HS-27A (cell line): ENCODE measurements around the gene ALG6.
"Not testable (repeated sequence)": the region's sequence is repeated elsewhere in the genome, so short reads cannot be mapped to it uniquely, and the experiment has no call there.

ENCODE experiments used
- DNase-seq: peaks from one replicate; pipeline ENCODE4 v3.0.0-alpha.2; 2012; ENCODE audit warnings: low read depth, missing footprints

ALG6 gene

GRCh38 chr1:63328781-63329180 lies 38.6 kb upstream of the ALG6 start:
- no peak for DNase-seq

DNA sequence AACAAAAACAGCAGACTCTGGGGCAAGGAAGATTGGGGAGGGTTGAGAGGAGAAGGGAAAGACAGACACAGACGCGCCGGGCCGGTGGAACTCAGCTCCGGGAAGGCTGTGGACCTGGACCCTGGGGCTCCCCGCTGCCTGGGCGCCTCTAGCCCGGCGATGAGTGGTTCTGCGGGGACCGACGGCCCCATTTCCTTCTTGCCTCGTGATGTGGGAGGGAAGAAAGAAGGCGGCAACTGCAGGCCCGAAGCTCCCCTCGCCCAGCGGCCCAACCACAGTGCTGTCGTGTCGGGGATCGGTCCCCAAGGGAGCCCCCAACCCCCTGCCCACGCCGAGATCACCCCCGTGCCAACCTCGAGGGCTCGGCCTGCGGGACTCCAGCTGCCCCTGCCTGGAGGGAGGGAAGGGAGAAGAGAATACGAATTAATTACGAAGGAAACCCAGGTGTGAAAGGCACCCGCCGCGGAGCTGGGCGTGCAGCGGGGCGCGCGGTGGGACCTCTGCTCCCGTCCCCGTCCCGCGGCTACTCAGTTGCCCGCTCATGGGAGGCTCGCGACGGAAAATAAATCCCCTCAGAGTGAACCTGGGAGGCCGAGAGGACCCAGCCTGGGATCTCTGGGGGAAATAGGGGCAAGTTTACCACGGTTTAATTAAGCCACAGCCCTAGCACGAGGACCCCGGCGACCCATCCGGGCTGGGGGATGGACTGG lies 37.7 kb upstream of the ALG6 start:
- no peak for DNase-seq

GRCh38 chr1:63330331-63330916 lies 37.0 kb upstream of the ALG6 start:
- no peak for DNase-seq

DNA sequence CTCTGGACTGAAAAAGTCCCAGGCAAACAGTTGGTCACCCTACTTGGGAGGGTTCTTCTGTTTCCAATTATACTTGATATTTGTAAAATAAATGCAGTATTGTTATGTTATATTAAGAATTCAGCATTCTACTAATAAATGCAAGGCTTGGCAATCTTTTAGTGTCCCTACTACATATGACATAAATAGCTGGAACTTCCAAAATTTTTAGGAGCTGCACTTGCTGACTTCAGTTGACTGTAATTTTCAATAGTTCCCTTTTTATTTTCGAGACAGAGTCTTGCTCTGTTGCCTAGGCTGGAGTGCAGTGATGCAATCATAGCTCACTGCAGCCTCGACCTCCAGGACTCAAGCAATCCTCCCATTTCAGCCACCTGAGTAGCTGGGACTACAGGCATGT lies 25.0 kb upstream of the ALG6 start:
- DNase-seq, result no peak

DNA sequence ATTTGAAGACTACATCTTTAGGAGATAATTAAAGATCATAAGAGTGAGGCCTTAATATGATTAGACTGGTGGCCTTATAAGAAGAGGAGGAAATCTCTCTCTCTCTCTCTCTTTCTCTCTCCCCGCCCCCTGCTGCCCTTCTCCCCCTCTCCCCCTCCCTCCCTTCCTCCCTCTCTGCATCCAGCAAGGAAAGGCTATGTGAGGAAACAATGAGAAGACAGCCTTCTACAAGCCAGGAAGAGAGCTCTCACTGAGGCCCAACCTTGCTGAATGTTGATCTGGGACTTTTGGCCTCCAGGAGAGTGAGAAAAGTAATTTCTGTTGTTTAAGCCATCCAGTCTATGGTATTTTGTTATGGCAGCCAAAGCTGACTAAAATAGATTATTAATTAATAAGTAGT lies 23.5 kb upstream of the ALG6 start:
- DNase-seq, result no peak

DNA sequence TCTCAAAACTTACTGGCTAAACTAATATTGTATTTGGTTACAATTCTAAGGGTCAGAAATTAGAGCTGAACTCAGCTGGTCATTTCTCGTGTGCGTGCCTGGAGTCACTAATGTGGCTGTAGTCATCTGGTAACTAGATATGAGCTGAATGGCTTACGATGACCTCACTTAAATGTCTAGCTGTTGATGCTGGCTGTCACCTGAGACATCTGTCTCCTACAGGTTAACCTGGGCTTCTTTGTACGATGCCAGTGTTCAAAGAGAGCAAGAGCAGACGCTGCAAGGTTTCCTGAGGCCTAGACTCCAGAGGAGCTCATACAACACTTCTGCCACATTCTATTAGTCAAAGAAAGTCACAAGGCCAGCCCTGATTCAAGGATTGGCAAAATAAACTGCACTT lies 17.1 kb upstream of the ALG6 start:
- DNase-seq, result no peak

DNA sequence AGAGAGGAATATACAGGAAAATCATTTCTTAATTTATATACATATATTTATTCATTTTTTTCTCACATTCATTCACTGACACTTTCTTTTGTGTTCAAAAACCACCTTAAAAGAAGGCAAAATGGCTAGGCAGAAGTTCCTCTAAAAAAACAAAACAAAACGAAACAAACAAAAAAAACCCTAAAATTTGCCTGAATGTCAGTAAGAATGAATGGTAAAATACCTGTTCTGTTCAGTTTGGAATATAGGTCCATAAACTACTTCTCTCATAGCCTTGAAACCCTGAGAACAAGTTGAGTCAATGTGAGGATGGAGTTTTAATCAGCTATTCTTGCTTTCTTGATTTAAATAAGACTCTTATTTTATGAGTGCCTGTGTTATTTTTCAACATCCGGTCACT lies 14.7 kb upstream of the ALG6 start:
- no peak for DNase-seq

DNA sequence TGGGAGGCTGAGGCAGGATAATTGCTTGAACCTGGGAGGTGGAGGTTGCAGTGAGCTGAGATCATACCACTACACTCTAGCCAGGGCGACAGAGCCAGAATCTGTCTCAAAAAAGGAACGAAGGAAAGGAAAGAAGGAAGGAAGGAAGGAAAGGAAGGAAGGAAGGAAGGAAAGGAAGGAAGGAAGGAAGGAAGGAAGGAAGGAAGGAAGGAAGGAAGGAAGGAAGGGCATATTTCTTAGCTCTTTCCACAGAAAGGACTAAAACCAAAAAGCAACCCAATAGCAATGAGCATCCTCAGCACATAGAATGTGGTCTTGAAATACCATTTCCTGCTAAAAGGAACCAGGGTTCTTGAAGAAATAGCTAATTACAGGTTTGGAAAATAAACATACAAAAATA lies 11.2 kb upstream of the ALG6 start:
- DNase-seq, result not testable (repeated sequence)

- DNase-seq, result no peak
Measured at GRCh38 chr1:63359561-63359960, 7.9 kb upstream of the ALG6 start.

DNA sequence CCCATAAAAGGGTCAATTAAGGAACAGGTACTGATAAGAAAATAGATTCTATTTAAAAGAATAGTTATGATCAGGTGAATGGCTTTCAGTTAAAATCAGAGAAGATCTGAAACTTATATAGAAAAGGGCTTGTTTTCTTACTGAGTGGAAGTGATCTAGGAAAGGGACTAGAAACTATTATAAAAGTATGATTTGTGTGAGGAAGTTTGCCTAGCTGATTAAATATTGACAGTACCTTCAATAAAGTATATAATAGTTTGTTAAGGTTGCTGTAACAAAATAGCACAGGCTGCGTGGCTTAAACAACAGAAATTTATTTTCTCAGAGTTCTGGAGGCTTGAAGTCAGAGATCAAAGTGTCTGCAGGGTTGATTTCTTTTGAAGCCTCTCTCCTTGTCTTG lies 5.4 kb upstream of the ALG6 start:
- no peak for DNase-seq

- no peak for DNase-seq
Measured at GRCh38 chr1:63362578-63362977, 4.8 kb upstream of the ALG6 start.

GRCh38 chr1:63363014-63363413 lies 4.4 kb upstream of the ALG6 start:
- no peak for DNase-seq

GRCh38 chr1:63366908-63367214 lies 566 bp upstream of the ALG6 start:
- DNase-seq, result no peak

DNA sequence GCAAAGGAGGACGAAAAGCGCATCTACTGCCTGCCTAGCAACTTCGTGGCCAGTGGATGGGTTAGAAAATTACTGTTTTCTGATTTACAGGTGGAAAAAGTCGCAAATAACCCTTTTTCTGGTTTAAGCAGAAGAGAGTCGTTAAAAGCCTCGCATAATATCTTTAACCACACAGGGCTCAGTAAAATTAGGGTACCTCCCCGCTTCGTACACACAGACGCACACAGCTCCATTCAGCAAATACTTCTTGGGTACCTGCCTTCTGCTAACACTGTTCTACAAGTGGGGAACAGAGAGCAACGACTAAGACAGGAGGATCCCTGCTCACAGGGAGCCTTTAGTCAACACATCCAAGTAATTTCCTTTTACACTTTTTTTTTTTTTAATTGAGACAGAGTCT lies 704 bp downstream of the ALG6 start:
- DNase-seq, result peak; percentile 5

DNA sequence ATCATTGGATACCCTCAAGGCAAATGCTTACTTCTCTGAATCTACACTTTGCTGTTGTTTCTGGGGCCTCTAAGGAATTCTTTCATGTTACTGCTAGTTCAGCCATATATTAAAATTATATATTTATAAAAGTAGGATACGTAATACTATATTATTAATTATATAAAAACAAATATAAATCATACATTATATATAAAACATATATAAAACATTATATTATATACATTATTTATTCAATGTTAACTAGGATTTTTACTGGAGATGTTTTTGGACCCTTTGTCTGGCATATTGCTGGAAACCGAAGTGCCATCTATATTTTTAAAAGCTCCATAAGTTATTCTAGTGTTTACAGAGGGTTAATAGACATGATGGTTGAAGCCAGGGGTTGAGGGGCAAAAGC lies 12.2 kb downstream of the ALG6 start:
- DNase-seq, result no peak

DNA sequence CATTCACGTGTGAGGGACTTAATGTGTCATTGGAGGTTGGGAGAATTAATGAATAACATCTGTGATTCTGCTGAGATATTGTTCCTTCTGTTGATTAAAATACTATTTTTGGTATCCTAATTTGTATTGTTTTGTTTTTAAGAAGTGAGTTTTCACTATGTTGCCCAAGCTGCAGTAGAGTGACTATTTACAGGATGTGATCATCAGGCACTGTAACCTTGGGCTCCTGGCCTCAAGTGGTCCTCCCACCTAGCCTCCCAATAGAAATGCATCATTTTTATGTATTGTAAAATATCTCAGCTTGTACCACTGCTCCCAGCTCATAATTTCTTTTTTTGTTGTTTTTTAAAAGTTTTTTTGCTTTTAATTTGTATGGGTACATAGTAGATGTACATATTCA lies 14.3 kb downstream of the ALG6 start:
- no peak for DNase-seq

- no peak for DNase-seq
Measured at GRCh38 chr1:63401945-63402344, 34.5 kb downstream of the ALG6 start.

GRCh38 chr1:63403386-63403785 lies 36.0 kb downstream of the ALG6 start:
- no peak for DNase-seq

- DNase-seq, result no peak
Measured at GRCh38 chr1:63405021-63405420, 37.6 kb downstream of the ALG6 start.

DNA sequence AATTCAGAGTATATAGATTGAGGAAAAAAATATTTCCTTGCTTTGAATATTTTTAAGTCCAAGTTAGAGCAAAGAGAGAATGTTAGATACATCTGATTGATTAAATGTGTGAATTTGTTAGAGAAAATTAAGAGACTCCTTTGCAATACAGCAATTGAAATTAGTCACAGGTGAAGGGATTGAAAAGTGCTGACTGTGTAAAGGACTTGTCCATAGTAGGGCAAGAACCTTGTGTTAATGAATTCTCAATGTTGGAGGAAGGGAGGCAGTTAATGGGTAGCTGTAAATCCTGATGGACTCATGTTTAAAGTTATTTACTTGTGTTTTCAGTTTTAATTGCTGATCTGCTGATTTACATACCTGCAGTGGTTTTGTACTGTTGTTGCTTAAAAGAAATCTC lies 38.6 kb downstream of the ALG6 start:
- no peak for DNase-seq

GRCh38 chr1:63407002-63407401 lies 39.6 kb downstream of the ALG6 start:
- DNase-seq, result no peak

DNA sequence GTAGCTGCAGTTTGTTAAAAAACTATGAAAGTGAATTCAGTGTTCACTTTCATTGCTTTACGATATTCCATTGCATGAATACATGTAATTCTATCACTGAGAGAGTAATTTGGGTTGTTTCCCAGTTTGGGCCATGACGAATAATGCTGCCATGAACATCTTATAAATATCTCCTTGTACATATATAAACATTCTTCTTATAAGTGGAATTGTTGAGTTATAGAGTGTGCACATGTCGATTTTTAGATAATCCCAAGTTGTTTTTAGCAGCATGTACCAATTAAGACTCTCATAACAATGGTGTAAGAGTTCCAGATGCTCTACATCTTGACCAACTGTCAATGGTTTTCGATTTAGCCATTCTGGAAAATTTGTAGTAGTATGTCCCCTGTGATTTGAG lies 40.9 kb downstream of the ALG6 start:
- DNase-seq, result no peak

- DNase-seq, result no peak
Measured at GRCh38 chr1:63411066-63411465, 43.6 kb downstream of the ALG6 start.

DNA sequence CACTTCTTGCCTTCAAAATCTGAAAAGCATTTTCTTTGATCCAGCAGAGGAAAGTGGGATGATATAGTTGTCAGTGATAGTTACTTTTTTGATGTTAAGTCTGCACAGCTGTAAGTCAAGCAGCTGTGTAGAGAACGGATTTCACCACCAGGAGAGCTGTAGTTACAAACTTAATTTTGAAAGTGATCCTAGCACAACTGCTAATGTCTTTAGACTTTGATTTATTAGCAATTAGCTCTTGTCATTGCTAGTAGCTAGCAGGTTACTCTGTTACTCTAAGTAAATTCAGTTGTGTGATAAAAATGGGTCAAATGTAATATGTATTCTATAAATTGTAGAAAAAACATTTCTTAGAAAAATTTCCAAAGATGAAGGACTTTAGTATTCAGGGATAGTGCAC lies 46.0 kb downstream of the ALG6 start:
- DNase-seq, result no peak
